MM.1S (cell line): ENCODE measurements around the gene SNX15.
"Not testable (repeated sequence)": the region's sequence is repeated elsewhere in the genome, so short reads cannot be mapped to it uniquely, and the experiment has no call there.

ENCODE experiments used
- DNase-seq: peaks from one replicate; pipeline ENCODE4 v3.0.0-alpha.2; 2015
- H2AFZ ChIP-seq: fragments of 300-600 bp; sonication (generic); 2 replicates; pipeline ENCODE4 v1.6.0; 2016; ENCODE audit warnings: antibody characterized with exemption, low read length
- H3F3A ChIP-seq: fragments of 300-600 bp; sonication (generic); 2 replicates; pipeline ENCODE4 v1.6.1; 2016; ENCODE audit warnings: mild to moderate bottlenecking, antibody characterized with exemption, low read length, moderate library complexity, mixed read lengths; ENCODE audit not compliant: insufficient read depth
- H3K27ac ChIP-seq: fragments of 300-600 bp; sonication (generic); 2 replicates; pipeline ENCODE4 v1.5.1; 2016; ENCODE audit warnings: mild to moderate bottlenecking, low read length
- H3K27me3 ChIP-seq: fragments of 300-600 bp; sonication (generic); replicated peaks from 2 replicates; pipeline ENCODE4 v1.6.0; 2016; ENCODE audit warnings: low read length; ENCODE audit not compliant: insufficient read depth
- H3K36me3 ChIP-seq: fragments of 300-600 bp; sonication (generic); replicated peaks from 2 replicates; pipeline ENCODE4 v1.6.1; 2016; ENCODE audit warnings: mild to moderate bottlenecking, low read length, mixed read lengths; ENCODE audit not compliant: insufficient read depth
- H3K4me1 ChIP-seq: fragments of 300-600 bp; sonication (generic); 2 replicates; pipeline ENCODE4 v1.6.1; 2016; ENCODE audit warnings: low read length, mixed read lengths
- H3K4me2 ChIP-seq: fragments of 300-600 bp; sonication (generic); 2 replicates; pipeline ENCODE4 v1.6.0; 2016; ENCODE audit warnings: low read depth, low read length
- H3K4me3 ChIP-seq: fragments of 300-600 bp; sonication (generic); 2 replicates; pipeline ENCODE4 v1.5.1; 2016; ENCODE audit warnings: low read length, mixed read lengths
- H3K79me2 ChIP-seq: fragments of 300-600 bp; sonication (generic); 2 replicates; pipeline ENCODE4 v1.6.1; 2016; ENCODE audit warnings: mixed run types, low read length, mixed read lengths
- H3K9ac ChIP-seq: fragments of 300-600 bp; sonication (generic); 2 replicates; pipeline ENCODE4 v1.6.1; 2016; ENCODE audit warnings: low read length, mixed read lengths
- H3K9me2 ChIP-seq: fragments of 300-600 bp; sonication (generic); replicated peaks from 2 replicates; pipeline ENCODE4 v1.6.1; 2016; ENCODE audit warnings: mild to moderate bottlenecking, low read length, mixed read lengths; ENCODE audit not compliant: insufficient read depth
- H3K9me3 ChIP-seq: fragments of 300-600 bp; sonication (generic); replicated peaks from 2 replicates; pipeline ENCODE4 v1.6.1; 2016; ENCODE audit warnings: mild to moderate bottlenecking, low read length, mixed read lengths; ENCODE audit not compliant: insufficient read depth
- H4K20me1 ChIP-seq: fragments of 300-600 bp; sonication (generic); 2 replicates; pipeline ENCODE4 v1.6.1; 2016; ENCODE audit warnings: mild to moderate bottlenecking, low read length, moderate library complexity, mixed read lengths; ENCODE audit not compliant: insufficient read depth
- EZH2 ChIP-seq: fragments of 300-600 bp; sonication (generic); optimal IDR thresholded peaks from 2 replicates; pipeline ENCODE3; 2017; ENCODE audit warnings: low read depth, mild to moderate bottlenecking, antibody characterized with exemption, low read length, mixed read lengths
- EZH2phosphoT487 ChIP-seq: fragments of 300-600 bp; sonication (generic); IDR thresholded peaks from 2 replicates; pipeline ENCODE4 v1.6.1; 2018; ENCODE audit warnings: antibody characterized with exemption, low read length
- TF ChIP-seq, protein P1 (sequence below): fragments of 300-600 bp; sonication (generic); IDR thresholded peaks from 2 replicates; pipeline ENCODE4 v1.5.1; 2016; ENCODE audit warnings: antibody characterized with exemption, low read length, mixed read lengths

The SNX15 gene

DNA sequence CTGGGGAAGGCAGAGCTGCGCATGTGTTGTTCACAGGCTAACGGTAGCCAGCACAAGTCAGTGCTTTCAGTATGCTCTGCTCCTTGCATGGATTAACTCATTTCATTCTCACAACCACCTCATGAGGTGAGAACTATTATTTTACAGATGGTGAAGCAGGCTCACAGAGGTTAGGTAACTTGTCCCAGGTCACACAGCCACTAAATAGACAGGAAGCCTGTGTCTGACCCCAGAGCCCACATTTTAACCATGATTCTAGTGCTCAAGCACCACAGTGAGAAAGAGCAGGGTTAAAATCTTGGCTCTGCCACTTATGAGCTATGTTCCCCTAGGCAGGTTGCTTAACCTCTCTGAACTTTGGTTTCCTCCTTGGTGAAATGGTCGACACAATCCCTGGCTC is 6.2 kb upstream of the SNX15 start:
- H2AFZ ChIP-seq, result no peak overlapping the region
- H3K9me2 ChIP-seq, result no peaks in the 10 kb centered on the region
- H3K4me2 ChIP-seq, result no peak overlapping the region
- no peak for DNase-seq
- H3K9ac ChIP-seq, result no peak overlapping the region
- H3K36me3 ChIP-seq, result no peaks in the 10 kb centered on the region
- H3K27me3 ChIP-seq, result no peaks in the 10 kb centered on the region
- no peak overlapping the region for H3K4me3 ChIP-seq
- no peak overlapping the region for H3K27ac ChIP-seq
- no peaks in the 10 kb centered on the region for H3F3A ChIP-seq
- H3K4me1 ChIP-seq, result no peaks in the 10 kb centered on the region
- no peaks in the 10 kb centered on the region for H4K20me1 ChIP-seq
- H3K9me3 ChIP-seq, result no peaks in the 10 kb centered on the region
- TF ChIP-seq EZH2 (no peak), EZH2phosphoT487 (no peak)
- TF ChIP-seq, protein P1, sequence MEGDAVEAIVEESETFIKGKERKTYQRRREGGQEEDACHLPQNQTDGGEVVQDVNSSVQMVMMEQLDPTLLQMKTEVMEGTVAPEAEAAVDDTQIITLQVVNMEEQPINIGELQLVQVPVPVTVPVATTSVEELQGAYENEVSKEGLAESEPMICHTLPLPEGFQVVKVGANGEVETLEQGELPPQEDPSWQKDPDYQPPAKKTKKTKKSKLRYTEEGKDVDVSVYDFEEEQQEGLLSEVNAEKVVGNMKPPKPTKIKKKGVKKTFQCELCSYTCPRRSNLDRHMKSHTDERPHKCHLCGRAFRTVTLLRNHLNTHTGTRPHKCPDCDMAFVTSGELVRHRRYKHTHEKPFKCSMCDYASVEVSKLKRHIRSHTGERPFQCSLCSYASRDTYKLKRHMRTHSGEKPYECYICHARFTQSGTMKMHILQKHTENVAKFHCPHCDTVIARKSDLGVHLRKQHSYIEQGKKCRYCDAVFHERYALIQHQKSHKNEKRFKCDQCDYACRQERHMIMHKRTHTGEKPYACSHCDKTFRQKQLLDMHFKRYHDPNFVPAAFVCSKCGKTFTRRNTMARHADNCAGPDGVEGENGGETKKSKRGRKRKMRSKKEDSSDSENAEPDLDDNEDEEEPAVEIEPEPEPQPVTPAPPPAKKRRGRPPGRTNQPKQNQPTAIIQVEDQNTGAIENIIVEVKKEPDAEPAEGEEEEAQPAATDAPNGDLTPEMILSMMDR, result no peak
- no peaks in the 10 kb centered on the region for H3K79me2 ChIP-seq

DNA sequence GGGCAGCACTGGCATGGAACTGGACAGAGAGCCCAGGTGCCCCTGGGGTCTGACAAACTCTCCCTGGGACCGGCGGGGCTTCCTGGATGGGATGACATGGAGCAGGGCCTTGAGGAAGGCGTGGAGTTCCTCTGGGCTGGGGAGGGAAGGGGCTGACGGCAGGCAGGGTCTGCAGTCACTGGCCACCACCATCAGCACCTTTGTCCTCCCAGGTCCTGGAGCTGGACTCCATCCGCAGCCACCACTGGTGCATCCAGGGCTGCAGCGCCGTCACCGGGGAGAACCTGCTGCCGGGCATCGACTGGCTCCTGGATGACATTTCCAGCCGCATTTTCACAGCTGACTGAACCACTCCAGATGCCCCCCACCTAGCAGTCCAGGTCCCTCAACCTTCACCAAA is 5.7 kb upstream of the SNX15 start:
- TF ChIP-seq, protein P1, result no peak
- no peak for TF ChIP-seq EZH2phosphoT487
- no peak for TF ChIP-seq EZH2

DNA sequence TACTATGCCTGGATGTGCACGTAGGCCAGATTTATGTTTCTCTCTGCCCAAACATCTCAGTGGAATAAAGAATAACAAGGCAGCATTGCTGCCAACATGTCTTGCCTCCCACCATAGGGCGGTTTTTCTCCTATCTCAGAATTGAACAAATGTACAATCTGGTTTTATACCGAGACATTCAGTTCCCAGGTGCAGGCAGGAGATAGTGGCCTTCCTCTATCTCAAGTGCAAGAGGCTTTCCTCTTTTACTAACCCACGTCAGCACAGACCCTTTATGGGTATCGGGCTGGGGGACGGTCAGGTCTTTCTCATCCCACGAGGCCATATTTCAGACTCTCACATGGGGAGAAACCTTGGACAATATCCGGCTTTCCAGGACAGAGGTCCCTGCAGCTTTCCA is 3.7 kb upstream of the SNX15 start:
- H3F3A ChIP-seq, H3K9ac ChIP-seq, H3K79me2 ChIP-seq, H3K9me3 ChIP-seq, H3K27ac ChIP-seq, H3K4me2 ChIP-seq, DNase-seq, H3K4me3 ChIP-seq, H3K36me3 ChIP-seq, H2AFZ ChIP-seq, H4K20me1 ChIP-seq, H3K27me3 ChIP-seq, H3K9me2 ChIP-seq: not testable (repeated sequence)
- peaks cover 10% of the 10 kb centered on the region; the same call in 1 of the 2 replicates for H3K4me1 ChIP-seq

More for the DNA sequence above, 5.7 kb upstream of the SNX15 start:
- Histone ChIP-seq H3K27ac (no peak overlapping the region), H4K20me1 (no peaks in the 10 kb centered on the region), H3K36me3 (no peaks in the 10 kb centered on the region), H3K4me3 (no peak overlapping the region), H3K9ac (no peak overlapping the region), H3K4me1 (no peaks in the 10 kb centered on the region), H3K9me2 (no peaks in the 10 kb centered on the region), H3F3A (no peaks in the 10 kb centered on the region), H3K9me3 (no peaks in the 10 kb centered on the region), H3K4me2 (no peak overlapping the region), H3K27me3 (no peaks in the 10 kb centered on the region), H2AFZ (no peak overlapping the region), H3K79me2 (no peaks in the 10 kb centered on the region)
- DNase-seq, result no peak

DNA sequence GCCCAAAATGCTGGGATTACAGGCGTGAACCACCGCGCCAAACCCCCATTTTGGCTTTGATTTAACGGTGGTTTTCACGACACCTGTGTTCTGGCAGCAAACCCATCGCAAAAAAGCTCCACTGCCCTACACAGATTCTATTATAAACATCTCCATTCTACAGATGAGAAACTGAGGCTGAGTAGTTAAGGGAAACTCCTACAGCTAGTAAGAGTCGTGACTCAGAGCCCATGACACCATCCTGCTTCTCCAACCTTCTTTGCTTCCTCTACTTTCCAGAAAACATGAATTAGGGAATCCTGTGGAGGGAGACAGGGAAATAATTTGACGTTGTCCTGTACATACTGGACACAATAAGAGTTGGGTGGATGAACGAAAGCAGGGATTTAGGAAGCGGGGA is 429 bp upstream of the SNX15 start:
- Histone ChIP-seq H3K27me3 (no peaks in the 10 kb centered on the region), H3K4me2 (peak overlapping the region; percentile 81), H2AFZ (peak overlapping the region; percentile 93), H4K20me1 (no peaks in the 10 kb centered on the region), H3K4me3 (peak overlapping the region; percentile 70), H3K9me3 (no peaks in the 10 kb centered on the region), H3K4me1 (peaks cover 10% of the 10 kb centered on the region; the same call in 1 of the 2 replicates), H3K9ac (peak overlapping the region; percentile 71; the same call in 1 of the 2 replicates), H3K36me3 (no peaks in the 10 kb centered on the region), H3F3A (no peaks in the 10 kb centered on the region), H3K79me2 (peaks cover 8% of the 10 kb centered on the region), H3K9me2 (no peaks in the 10 kb centered on the region), H3K27ac (no peak overlapping the region)
- no peak for DNase-seq
- TF ChIP-seq EZH2, result no peak
- TF ChIP-seq, protein P1, result no peak
- no peak for TF ChIP-seq EZH2phosphoT487
